Measurements from ENCODE around the gene CCDC71. TPM values are rescaled to one million over a fixed set of nuclear protein-coding genes. Genes with fewer than 3 reads are reported as not detected.

CCDC71 gene
- total RNA-seq, 1 experiment from 2014 or later, result 17.8 TPM

DNA sequence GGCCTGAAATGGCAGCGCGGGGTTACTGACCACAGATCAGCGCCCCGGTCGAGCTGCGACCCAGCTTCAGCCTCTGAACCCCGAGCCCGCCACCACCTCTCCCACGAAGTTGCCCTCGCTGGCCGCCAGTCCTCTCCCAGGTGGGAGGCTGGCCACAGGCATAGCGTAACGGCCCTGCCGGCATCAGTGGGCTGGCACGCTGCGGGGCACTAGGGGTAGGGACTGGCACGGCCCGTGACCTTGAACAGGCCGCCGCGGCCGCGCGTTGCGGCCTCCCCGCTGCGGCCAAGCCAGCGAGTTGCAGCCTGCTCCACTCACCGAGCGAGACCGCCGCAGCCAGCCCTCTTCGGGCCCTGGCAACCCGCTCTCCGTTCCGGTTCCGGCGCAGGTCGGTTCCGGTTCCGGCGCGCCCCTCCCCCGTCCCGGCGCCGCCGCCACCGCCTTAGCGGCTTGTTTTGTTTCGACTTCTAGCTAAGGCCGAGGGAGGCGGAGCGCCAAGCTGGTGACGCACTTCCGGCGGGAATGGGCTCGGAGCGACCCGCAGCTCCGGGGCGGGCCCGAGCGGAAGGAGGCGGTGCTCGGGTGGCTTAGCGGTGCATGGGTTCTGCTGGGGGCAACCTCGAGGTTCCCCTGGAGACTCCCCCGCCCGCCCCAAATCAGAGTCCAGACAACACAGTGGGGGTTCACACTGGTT lies 45.5 kb downstream of the CCDC71 start, which contains the start of gene USP19:
TSS of gene USP19 (minus strand) at position 386 of the 694 bp plus-strand sequence. CDS start 1,678 bp downstream, outside the sequence.
- no peaks in the 10 kb centered on the region for H3K27me3 ChIP-seq (ENCODE audit: insufficient read depth, low read depth)
- TF ChIP-seq EZH2 (IDR thresholded peaks at IDR 0.05; ENCODE audit: low read depth), result no peak
- TF ChIP-seq, protein P1, sequence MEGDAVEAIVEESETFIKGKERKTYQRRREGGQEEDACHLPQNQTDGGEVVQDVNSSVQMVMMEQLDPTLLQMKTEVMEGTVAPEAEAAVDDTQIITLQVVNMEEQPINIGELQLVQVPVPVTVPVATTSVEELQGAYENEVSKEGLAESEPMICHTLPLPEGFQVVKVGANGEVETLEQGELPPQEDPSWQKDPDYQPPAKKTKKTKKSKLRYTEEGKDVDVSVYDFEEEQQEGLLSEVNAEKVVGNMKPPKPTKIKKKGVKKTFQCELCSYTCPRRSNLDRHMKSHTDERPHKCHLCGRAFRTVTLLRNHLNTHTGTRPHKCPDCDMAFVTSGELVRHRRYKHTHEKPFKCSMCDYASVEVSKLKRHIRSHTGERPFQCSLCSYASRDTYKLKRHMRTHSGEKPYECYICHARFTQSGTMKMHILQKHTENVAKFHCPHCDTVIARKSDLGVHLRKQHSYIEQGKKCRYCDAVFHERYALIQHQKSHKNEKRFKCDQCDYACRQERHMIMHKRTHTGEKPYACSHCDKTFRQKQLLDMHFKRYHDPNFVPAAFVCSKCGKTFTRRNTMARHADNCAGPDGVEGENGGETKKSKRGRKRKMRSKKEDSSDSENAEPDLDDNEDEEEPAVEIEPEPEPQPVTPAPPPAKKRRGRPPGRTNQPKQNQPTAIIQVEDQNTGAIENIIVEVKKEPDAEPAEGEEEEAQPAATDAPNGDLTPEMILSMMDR (conservative IDR thresholded peaks at IDR 0.05), result no peak
- H4K20me1 ChIP-seq (ENCODE audit: insufficient read depth), result no peaks in the 10 kb centered on the region
- H3K4me3 ChIP-seq, result peak within 1 kb of the TSS; percentile 69
- intact Hi-C loops (cut with micrococcal nuclease; ENCODE audit: unreplicated experiment), result loop anchor here (1.0 kb wide), 1 partner anchor 12 kb away; no protein-coding TSS in a partner anchor
- peaks cover 11% of the 10 kb centered on the region; the same call in 1 of the 2 replicates for H3K36me3 ChIP-seq (ENCODE audit: low read depth)
- peak within 1 kb of the TSS; percentile 99 for H3K4me2 ChIP-seq
- no peaks in the 10 kb centered on the region for H3K9me2 ChIP-seq (ENCODE audit: insufficient read depth)
- ChIA-PET CTCF (interaction anchor here (0.6 to 0.9 kb wide), 2 partner anchors 26 to 436 kb away, joined by 3 to 4 read pairs; partner anchors contain the start of gene QRICH1), POLR2A (ENCODE audit: unreplicated experiment) (interaction anchor here (0.5 to 0.9 kb wide), 11 partner anchors 10 to 1266 kb away, joined by 3 to 6 read pairs (median 3); partner anchors contain the start of genes IMPDH2 and LAMB2)
- H3F3A ChIP-seq (ENCODE audit: insufficient read depth, low read depth), result peaks cover 29% of the 10 kb centered on the region
- H3K9me3 ChIP-seq (ENCODE audit: insufficient read depth, low read depth), result no peaks in the 10 kb centered on the region
- DNase-seq, result peak; percentile 76 to 88
- H3K27ac ChIP-seq, result peak within 1 kb of the TSS; percentile 76
- peaks cover 26% of the 10 kb centered on the region for H3K79me2 ChIP-seq (ENCODE audit: low read depth)
- H3K4me1 ChIP-seq (replicated peaks; ENCODE audit: insufficient read depth), result peaks cover 10% of the 10 kb centered on the region
- no TSS peak for BruUV-seq (replicated peaks)
- peak within 1 kb of the TSS; percentile 77 for H2AFZ ChIP-seq

DNA sequence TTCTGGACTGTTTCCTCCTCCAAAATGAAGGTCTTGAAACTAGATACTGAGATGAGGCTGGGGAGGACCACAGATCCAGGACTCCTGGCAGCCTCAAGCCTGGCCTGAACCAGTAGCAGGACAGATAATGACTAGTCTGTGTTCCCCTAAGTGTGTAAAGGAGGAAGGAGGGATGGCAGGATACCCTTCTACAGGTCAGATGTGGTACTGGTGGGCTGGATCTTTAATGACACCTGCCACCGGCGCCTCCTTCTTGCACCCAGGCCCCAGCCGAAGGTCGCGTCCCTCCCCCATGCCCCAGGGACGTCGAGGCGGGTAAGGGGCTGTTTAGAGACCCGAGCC lies 46.1 kb downstream of the CCDC71 start:
- peak overlapping the region; percentile 69 for H3K4me3 ChIP-seq
- no peaks in the 10 kb centered on the region for H4K20me1 ChIP-seq (ENCODE audit: insufficient read depth)
- intact Hi-C loops (cut with micrococcal nuclease; ENCODE audit: unreplicated experiment), result loop anchor here (1.0 kb wide), 1 partner anchor 12 kb away; no protein-coding TSS in a partner anchor
- H3F3A ChIP-seq (ENCODE audit: insufficient read depth, low read depth), result peaks cover 29% of the 10 kb centered on the region
- H3K27me3 ChIP-seq (ENCODE audit: insufficient read depth, low read depth), result no peaks in the 10 kb centered on the region
- TF ChIP-seq, protein P1 (conservative IDR thresholded peaks at IDR 0.05), result no peak
- no peak for TF ChIP-seq EZH2 (IDR thresholded peaks at IDR 0.05; ENCODE audit: low read depth)
- no peaks in the 10 kb centered on the region for H3K9me3 ChIP-seq (ENCODE audit: insufficient read depth, low read depth)
- ChIA-PET POLR2A (ENCODE audit: unreplicated experiment) (interaction anchor here (0.6 kb wide), 1 partner anchor 91 kb away, joined by 3 read pairs; the partner anchor contains the start of gene IMPDH2), CTCF (no interaction called here)
- H3K36me3 ChIP-seq (ENCODE audit: low read depth), result peaks cover 11% of the 10 kb centered on the region; the same call in 1 of the 2 replicates
- H2AFZ ChIP-seq, result no peak overlapping the region
- peaks cover 26% of the 10 kb centered on the region for H3K79me2 ChIP-seq (ENCODE audit: low read depth)
- no TSS peak for BruUV-seq (replicated peaks)
- H3K9me2 ChIP-seq (ENCODE audit: insufficient read depth), result no peaks in the 10 kb centered on the region
- H3K27ac ChIP-seq, result peak overlapping the region; percentile 76
- no peak for DNase-seq
- peaks cover 10% of the 10 kb centered on the region for H3K4me1 ChIP-seq (replicated peaks; ENCODE audit: insufficient read depth)
- H3K4me2 ChIP-seq, result peak overlapping the region; percentile 99

DNA sequence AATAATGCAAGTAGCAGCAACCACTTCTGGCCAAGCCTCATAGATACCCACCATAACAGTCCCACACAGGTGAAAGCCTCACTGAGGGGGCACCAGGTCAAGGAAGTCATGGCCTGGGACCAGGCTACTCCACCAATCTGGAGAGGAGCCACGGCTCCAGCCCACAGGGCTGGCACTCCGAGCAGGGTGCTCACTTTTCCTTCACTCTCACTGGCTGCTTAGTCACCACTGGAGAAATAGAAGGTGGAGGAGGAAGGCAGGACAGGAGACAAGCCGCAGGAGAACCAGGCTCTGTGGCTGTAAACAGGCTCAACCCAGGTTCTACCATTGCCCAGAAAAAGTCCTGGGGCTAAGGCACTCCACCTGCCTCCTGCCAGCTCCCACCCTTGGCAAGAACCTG lies 46.7 kb downstream of the CCDC71 start:
- TF ChIP-seq EZH2 (IDR thresholded peaks at IDR 0.05; ENCODE audit: low read depth), result no peak
- TF ChIP-seq, protein P1 (conservative IDR thresholded peaks at IDR 0.05), result no peak
- H3K4me1 ChIP-seq (replicated peaks; ENCODE audit: insufficient read depth), result peaks cover 10% of the 10 kb centered on the region
- no peaks in the 10 kb centered on the region for H4K20me1 ChIP-seq (ENCODE audit: insufficient read depth)
- peak overlapping the region; percentile 76 for H3K27ac ChIP-seq
- H3K27me3 ChIP-seq (ENCODE audit: insufficient read depth, low read depth), result no peaks in the 10 kb centered on the region
- H3K79me2 ChIP-seq (ENCODE audit: low read depth), result peaks cover 26% of the 10 kb centered on the region
- no peaks in the 10 kb centered on the region for H3K9me3 ChIP-seq (ENCODE audit: insufficient read depth, low read depth)
- BruUV-seq (replicated peaks), result no TSS peak
- DNase-seq, result no peak
- no peak overlapping the region for H2AFZ ChIP-seq
- intact Hi-C loops (cut with micrococcal nuclease; ENCODE audit: unreplicated experiment), result no loop called here
- H3K4me3 ChIP-seq, result peak overlapping the region; percentile 69
- H3F3A ChIP-seq (ENCODE audit: insufficient read depth, low read depth), result peaks cover 29% of the 10 kb centered on the region
- CTCF ChIA-PET, result no interaction called here
- peak overlapping the region; percentile 99 for H3K4me2 ChIP-seq
- POLR2A ChIA-PET (ENCODE audit: unreplicated experiment), result no interaction called here
- no peaks in the 10 kb centered on the region for H3K9me2 ChIP-seq (ENCODE audit: insufficient read depth)
- H3K36me3 ChIP-seq (ENCODE audit: low read depth), result peaks cover 11% of the 10 kb centered on the region; the same call in 1 of the 2 replicates
